Cardiac muscle cell (in vitro differentiated cells and primary cell): ENCODE data around the gene GAS2L2. TPM values are rescaled to one million over a fixed set of nuclear protein-coding genes. Genes with fewer than 3 reads are reported as not detected.

Experiments used
- DNase-seq, 2 donors: peaks; one replicate each; pipeline versions ENCODE4 v3.0.0 to v3.0.0-alpha.2; 2010 to 2017; ENCODE audit warnings: low read depth in 1 of 2, low spot score in 1 of 2
- H3K27ac ChIP-seq: fragments of 200-600 bp; sonication (generic); 2 replicates; pipeline ENCODE4 v1.5.1; 2016
- H3K27me3 ChIP-seq: fragments of 200-600 bp; sonication (generic); 2 replicates; pipeline ENCODE4 v1.6.0; 2016; ENCODE audit warnings: control low read depth
- H3K36me3 ChIP-seq: fragments of 200-600 bp; sonication (generic); 2 replicates; pipeline ENCODE4 v1.5.1; 2016; ENCODE audit warnings: control low read depth
- H3K4me1 ChIP-seq: fragments of 200-600 bp; sonication (generic); 2 replicates; pipeline ENCODE4 v1.8.1; 2017; ENCODE audit warnings: low read depth, mild to moderate bottlenecking, mixed run types
- H3K4me3 ChIP-seq: fragments of 200-600 bp; sonication (generic); 2 replicates; pipeline ENCODE4 v1.5.1; 2016; ENCODE audit warnings: mild to moderate bottlenecking
- H3K9me3 ChIP-seq: fragments of 200-600 bp; sonication (generic); 2 replicates; pipeline ENCODE4 v1.5.1; 2017; ENCODE audit warnings: low read depth, mild to moderate bottlenecking, control low read depth
- CTCF ChIP-seq: IDR thresholded peaks from 2 replicates; pipeline ENCODE4 v1.5.1; 2012; ENCODE audit warnings: low read depth, mild to moderate bottlenecking, low read length
- polyA plus RNA-seq: library from polyadenylated mRNA; unstranded; fragments of >200 nt; fragmentation: Nextera tagmentation; extraction: Ambion mirVana; gene quantifications from 2 replicates; pipeline ENCODE4 v1.2.1, GENCODE V29; 2016
- total RNA-seq: library from RNA; depleted of rRNA; stranded (reverse); fragments of >200 nt; gene quantifications from 2 replicates; pipeline ENCODE4 v1.2.3, GENCODE V29; 2016

The GAS2L2 gene
- total and polyA plus RNA-seq, 2 experiments from 2014 or later = 0.11 TPM; not detected in 1

GRCh38 chr17:35734396-35734795 is 18.6 kb downstream of the GAS2L2 start:
- no peak for TF ChIP-seq CTCF
- H3K4me3 ChIP-seq = no peak overlapping the region
- peaks cover 9% of the 10 kb centered on the region for H3K4me1 ChIP-seq
- no peak for DNase-seq
- no peaks in the 10 kb centered on the region for H3K9me3 ChIP-seq
- H3K27ac ChIP-seq = no peak overlapping the region
- H3K27me3 ChIP-seq = no peaks in the 10 kb centered on the region
- H3K36me3 ChIP-seq = peaks cover 4% of the 10 kb centered on the region

- Histone ChIP-seq H3K4me1 (peaks cover 18% of the 10 kb centered on the region), H3K4me3 (no peak overlapping the region), H3K36me3 (peaks cover 4% of the 10 kb centered on the region), H3K27ac (no peak overlapping the region), H3K27me3 (no peaks in the 10 kb centered on the region), H3K9me3 (no peaks in the 10 kb centered on the region)
- no peak for DNase-seq
- no peak for TF ChIP-seq CTCF
These were observed 19.7 kb downstream of the GAS2L2 start for GRCh38 chr17:35733366-35733765.

GRCh38 chr17:35732806-35733136 is 20.3 kb downstream of the GAS2L2 start:
- no peak for DNase-seq
- Histone ChIP-seq H3K4me3 (peak overlapping the region; percentile 74), H3K9me3 (no peaks in the 10 kb centered on the region), H3K4me1 (peaks cover 24% of the 10 kb centered on the region), H3K36me3 (peaks cover 4% of the 10 kb centered on the region), H3K27ac (no peak overlapping the region), H3K27me3 (no peaks in the 10 kb centered on the region)
- TF ChIP-seq CTCF = no peak

- peak overlapping the region; percentile 41 for H3K27ac ChIP-seq
- peak overlapping the region; percentile 74 for H3K4me3 ChIP-seq
- TF ChIP-seq CTCF = no peak
- peaks cover 2% of the 10 kb centered on the region for H3K36me3 ChIP-seq
- H3K4me1 ChIP-seq = peaks cover 30% of the 10 kb centered on the region
- H3K9me3 ChIP-seq = no peaks in the 10 kb centered on the region
- peak in 1 of 2 donors; percentile 52 for DNase-seq
- no peaks in the 10 kb centered on the region for H3K27me3 ChIP-seq
These were observed 20.9 kb downstream of the GAS2L2 start for GRCh38 chr17:35731917-35732805.

GRCh38 chr17:35731239-35731916 is 21.7 kb downstream of the GAS2L2 start, which contains the start of gene RASL10B:
RASL10B (plus strand) TSS chr17:35731639; CDS start chr17:35735185, 3,546 bp downstream.
- peak; percentile 62 to 77 for DNase-seq
- TF ChIP-seq CTCF = no peak
- Histone ChIP-seq H3K36me3 (no peaks in the 10 kb centered on the region), H3K9me3 (no peaks in the 10 kb centered on the region), H3K4me3 (peak within 1 kb of the TSS; percentile 74), H3K4me1 (peaks cover 38% of the 10 kb centered on the region), H3K27me3 (no peaks in the 10 kb centered on the region), H3K27ac (peak within 1 kb of the TSS; percentile 41)
